Nucleus accumbens (tissue), 56 donors: ENCODE data around the gene RNPS1.
A peak's percentile ranks its signal among the peaks of the same experiment; 100 is the strongest.
"Not testable (repeated sequence)": the region's sequence is repeated elsewhere in the genome, so short reads cannot be mapped to it uniquely, and the experiment has no call there.

Source experiments
- DNase-seq, 56 donors: peaks; one replicate each; lab custom pipeline; 2025; lab: John Stamatoyannopoulos, UW

RNPS1 gene

GRCh38 chr16:2263026-2263425 lies 4.9 kb downstream of the RNPS1 start:
- DNase-seq, result not testable (repeated sequence)

- DNase-seq, result no peak
These were observed 7.7 kb downstream of the RNPS1 start for GRCh38 chr16:2260250-2260649.

- DNase-seq, result not testable (repeated sequence)
These were observed 9.4 kb downstream of the RNPS1 start for GRCh38 chr16:2258530-2258929.

GRCh38 chr16:2257726-2258125 lies 10.2 kb downstream of the RNPS1 start:
- no peak for DNase-seq

DNA sequence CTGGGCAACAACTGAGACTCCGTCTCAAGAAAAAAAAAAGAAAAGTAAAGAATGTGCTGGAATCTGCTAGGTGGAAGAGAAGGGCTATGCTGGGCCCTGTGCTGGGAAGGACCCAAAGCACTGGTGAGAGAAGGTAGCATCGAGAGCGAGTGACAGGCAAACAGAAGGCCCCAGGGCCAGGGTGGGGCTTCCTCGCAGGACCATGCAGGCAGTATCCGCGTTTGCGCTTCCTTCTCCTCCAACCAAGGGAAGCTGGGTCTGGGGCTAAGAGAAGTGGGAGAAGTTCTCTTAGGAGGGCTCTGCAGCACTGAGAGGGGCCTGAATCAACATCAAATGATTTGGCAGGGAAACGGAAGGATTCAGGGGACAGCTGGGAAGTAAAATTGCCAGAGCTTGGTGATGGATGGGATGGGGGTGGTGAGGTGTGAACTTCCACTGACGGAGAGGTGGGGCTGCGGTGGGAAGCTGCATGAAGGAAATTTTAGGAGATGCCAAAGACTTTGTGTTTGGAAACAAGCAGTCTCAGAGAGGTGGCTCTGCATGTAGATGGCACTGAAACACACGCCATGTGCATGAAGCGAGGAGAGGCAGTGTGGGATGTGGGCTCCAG lies 11.3 kb downstream of the RNPS1 start:
- no peak for DNase-seq

GRCh38 chr16:2253293-2253692 lies 14.6 kb downstream of the RNPS1 start:
- DNase-seq, result no peak

DNA sequence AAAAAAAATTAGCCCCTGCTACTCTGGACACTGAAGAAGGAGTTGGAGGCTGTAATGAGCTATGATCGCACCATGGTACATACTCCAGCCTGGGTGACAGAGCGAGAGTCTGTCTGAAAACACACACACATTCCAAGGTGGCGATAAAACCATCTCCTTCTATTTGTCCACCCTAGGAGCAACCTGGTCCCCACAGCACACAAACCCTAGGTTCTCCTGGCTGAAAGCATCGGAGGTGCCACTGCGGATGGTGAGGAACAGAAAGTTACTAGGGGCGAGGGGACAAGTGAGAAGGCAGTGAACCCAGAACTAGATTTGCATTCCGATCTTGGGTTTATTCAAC lies 15.1 kb downstream of the RNPS1 start:
- DNase-seq, result no peak

- peak; percentile 41 to 94 (median 88) for DNase-seq
These were observed 16.4 kb downstream of the RNPS1 start, which contains the start of gene ECI1 for GRCh38 chr16:2251296-2252111. TSS of gene ECI1 (minus strand) at chr16:2251587. CDS start at chr16:2251566, 21 bp downstream.

- DNase-seq, result no peak
These were observed 17.2 kb downstream of the RNPS1 start for GRCh38 chr16:2250652-2251295.

DNA sequence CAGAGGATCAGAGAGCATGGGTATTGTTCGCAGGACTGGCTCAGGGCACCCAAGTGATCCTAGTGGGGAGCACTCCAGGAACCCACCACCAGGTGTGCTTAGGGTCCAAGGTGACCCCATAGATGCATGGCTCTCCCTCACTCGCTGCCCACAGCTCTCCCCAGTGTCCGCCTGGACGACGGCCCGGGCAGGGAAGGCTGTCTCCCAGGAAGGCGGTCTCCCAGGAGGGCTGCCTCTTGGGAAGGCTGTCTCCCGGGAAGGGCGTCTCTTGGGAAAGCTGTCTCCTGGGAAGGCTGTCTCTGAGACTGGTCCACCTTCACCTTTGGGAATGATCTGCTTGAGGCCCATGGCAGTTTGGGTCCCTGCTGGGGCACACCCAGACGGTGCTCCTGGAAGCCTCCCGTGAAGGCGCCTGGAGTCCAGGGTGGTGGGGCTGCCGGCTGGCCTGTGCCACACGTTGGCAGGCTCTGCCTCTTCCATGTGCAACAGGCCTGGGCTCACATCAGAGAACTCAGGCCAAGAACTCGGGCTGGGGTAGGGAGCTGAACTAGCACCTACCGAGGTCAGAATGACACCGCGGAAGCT lies 21.5 kb downstream of the RNPS1 start:
- DNase-seq, result no peak

DNA sequence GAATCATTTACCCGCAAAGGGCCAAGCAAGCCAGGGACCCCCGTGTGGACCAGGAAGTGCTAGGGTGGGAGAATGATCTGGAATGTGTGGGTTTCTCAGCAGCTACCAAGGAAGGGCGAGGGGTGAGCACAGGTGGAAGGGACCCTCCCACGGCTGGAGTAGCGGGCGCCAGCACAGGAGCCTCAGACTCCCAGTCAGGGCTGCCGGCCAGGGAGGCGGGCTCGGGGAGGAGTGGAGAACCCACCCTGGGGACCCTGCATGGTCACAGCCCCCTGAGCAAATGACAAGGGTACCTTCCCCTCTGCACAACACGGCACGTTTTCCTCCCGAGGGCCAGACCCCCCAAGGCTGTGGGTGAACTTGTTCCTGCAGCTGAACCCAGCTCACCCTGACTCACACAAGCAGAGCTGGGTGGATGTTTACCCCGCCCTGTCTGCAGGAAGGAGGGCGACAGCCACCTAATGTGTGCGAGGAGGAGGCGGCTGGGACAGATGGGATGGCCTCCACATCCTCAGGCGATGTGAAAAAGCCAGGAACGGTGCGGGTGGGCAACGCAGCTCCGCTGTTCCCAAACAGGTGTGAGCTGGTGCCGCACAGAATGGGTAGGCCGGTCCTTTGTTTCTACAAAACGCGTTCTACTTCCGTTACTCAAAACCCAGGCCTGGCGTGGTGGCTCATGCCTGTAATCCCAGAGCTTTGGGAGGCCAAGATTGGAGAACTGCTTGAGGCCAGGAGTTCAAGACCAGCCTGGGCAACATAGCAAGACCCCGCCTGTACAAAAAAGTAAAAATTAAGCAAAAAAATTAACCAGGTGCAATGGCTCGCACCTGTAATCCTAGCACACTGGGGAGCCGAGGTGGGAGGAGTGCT lies 22.8 kb downstream of the RNPS1 start:
- no peak for DNase-seq

- no peak for DNase-seq
These were observed 23.6 kb downstream of the RNPS1 start for GRCh38 chr16:2244301-2244700.

DNA sequence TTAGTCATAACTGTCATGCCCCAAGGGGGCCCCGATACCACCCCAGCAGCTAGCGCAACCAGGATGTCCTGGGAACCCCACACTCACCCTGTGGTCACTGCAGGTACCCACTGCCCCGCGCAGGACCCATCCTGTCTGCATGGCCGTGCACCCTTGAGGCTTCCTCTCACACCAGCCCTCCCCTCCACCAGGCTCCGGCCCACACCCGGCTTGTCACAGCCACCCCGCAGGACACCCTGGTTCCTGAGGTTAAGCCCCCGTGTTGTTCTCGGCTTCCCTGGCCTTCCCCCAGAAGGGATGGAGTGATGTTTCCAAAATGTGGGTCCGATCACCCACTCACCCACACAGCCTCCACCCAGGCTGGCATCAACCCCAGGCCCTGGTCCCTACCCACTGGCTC lies 24.1 kb downstream of the RNPS1 start:
- no peak for DNase-seq

- no peak for DNase-seq
These were observed 24.8 kb downstream of the RNPS1 start for GRCh38 chr16:2243031-2243528.

GRCh38 chr16:2242598-2242997 lies 25.3 kb downstream of the RNPS1 start:
- DNase-seq, result no peak

GRCh38 chr16:2240331-2240730 lies 27.6 kb downstream of the RNPS1 start:
- DNase-seq, result not testable (repeated sequence)

DNA sequence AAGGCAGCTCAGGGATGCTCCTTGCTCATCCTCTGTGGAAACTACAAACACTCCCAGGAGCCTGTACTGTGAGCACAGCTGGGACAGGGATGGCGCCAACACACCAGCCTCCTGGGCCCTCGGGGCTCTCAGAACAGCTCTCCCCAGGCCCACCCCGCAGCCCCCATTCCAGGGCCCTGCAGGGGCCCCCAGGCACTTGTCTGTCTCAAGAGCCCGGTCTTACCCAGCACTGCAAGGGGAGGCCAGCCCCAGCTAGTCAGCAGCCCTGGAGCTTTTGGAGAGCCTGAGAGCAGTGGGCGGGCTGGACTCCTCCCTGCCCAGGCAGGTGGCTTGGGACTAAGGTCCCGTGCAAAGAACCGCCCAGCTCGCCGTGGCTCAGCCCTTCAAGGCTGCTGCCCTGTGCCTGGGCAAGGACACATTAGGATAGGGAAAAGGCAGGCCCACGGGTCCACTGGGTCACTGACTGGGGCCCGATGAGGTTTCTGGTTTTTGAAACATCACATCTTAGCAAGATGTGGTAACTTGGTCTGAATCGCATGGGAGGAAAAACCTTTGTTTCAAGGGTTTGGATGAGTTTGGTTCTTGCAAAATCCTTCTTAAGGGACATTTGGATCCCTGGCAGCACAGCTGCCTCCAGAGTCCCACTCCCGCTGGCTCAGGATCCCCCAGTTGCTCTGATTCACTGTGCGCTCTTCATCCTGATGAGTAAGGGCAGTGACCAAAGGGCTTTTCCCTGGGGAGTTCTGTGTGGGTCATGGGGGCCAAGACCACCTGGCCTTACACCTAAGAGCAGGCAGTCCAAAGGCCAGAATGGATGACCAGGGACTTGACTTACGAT lies 28.9 kb downstream of the RNPS1 start:
- no peak for DNase-seq

DNA sequence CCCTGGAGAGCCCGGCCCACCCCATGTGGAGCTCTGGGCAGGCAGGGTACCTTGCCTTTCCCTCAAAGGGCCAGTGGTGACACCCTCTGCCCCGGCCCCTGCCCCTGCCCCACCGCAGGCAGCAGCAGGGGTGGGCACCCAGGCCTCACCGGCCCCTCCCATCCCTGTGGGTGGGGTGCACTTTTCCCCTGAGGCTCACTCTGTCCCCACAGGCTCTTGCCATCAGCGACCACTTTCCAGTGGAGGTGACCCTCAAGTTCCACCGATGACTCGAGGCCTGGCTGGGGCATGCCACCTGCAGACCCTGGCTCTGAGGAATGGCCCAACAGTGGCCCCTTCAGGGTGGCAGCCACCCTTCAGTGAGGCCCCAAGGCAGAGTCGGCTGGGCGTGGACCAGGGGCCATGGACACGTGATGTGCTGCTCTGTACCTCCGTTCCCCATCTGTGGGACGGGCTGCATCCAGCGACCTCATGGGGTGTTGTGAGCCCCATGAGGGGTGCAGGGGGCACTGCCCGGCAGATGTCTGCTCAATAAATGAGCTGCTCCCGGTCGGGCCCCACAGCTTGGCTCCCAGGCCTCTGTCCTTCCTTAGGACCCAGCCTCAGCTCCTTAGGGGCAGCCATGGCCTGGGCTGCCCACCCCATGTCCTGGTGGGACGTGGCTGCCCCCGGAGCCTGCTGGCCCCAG lies 29.6 kb downstream of the RNPS1 start:
- no peak for DNase-seq
